ENCODE data around the gene PRKN.

- TF ChIP-seq CTCF (IDR thresholded peaks at IDR 0.05; ENCODE audit: poor library complexity, severe bottlenecking) = no peak
- TF ChIP-seq EP300 (conservative IDR thresholded peaks at IDR 0.05; ENCODE audit: poor library complexity, severe bottlenecking) = no peak
- no peak for TF ChIP-seq REST (IDR thresholded peaks at IDR 0.05; ENCODE audit: borderline replicate concordance)
- TF ChIP-seq TAF1 (IDR thresholded peaks at IDR 0.05; ENCODE audit: low read depth) = no peak
Measured at GRCh38 chr6:162325051-162325450, 402.5 kb downstream of the PRKN start.

Measured in neural cell (in vitro differentiated cells).